GM18868 (cell line): ENCODE measurements around the gene C2orf66.
A peak's percentile ranks its signal among the peaks of the same experiment; 100 is the strongest.

Experiments used
- ATAC-seq: cut with Tn5 transposase; IDR thresholded peaks from one replicate; pipeline ENCODE4 v1.9.1; 2021; ENCODE audit warnings: mild to moderate bottlenecking, moderate library complexity; ENCODE audit not compliant: unreplicated experiment

C2orf66 gene

GRCh38 chr2:196809260-196809659, at the start of gene C2orf66:
Gene C2orf66, minus strand, starts transcription at chr2:196809355. Its CDS starts 19 bp downstream, at chr2:196809336.
- no peak for ATAC-seq

- ATAC-seq: no peak
Observed at GRCh38 chr2:196854629-196855028, 45.5 kb upstream of the C2orf66 start.

GRCh38 chr2:196853301-196854087, 44.3 kb upstream of the C2orf66 start:
- no peak for ATAC-seq

GRCh38 chr2:196851088-196851487, 41.9 kb upstream of the C2orf66 start:
- ATAC-seq: no peak

DNA sequence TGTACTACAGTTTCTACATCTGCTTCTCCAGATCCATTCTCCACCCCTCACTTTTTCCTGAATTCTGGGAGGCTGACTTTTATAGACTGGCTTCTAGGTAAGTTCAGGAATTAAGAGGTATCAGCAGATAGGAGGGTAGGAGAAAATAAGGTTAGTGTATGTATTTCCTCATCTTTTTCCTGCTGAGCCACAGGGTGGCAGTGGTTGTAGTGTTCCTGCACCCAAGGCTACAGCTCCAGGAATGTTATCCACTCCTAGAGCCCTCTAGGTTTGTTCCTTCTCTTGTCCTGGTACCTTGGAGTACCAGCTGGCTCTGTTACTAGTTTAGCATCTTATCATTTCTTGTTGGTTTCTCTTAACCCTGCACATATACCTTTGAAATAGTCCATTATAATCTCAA, 40.7 kb upstream of the C2orf66 start:
- no peak for ATAC-seq

DNA sequence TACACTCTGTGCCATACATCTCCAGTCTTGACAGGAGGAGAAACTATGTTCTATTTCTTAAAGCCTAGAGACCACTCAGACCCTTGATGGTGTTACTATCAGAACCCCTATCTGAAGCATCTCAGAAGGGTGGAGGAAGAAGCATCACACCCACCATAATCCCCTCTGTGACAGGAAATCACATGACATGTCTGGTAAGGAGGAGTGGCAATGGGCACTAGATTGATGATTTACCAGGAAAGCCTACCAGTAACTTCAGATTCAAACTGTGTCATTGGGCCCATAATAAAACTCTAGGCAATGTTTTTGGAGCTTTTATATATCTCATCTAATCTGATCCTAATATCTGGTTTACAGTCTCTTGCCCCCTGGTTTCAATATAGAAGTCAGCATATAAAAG, 37.1 kb upstream of the C2orf66 start:
- ATAC-seq: no peak

DNA sequence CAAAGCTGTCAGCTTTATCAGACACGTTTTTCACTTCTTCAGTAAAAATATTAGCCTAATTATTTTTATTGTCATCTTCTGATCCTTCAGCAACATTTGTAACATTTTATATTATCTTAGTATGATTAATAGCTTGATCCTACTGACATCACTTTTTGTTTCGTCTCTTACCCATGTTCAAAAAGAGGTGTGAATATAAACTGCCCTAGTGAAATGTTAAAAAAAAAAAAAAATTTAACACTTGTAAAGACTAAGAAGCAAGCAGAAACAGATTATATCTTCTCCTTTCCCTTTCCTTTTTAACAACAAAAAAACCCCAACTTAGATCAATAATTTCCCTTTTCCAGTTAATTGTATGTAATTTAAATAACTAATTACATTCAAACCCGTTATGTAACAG, 36.2 kb upstream of the C2orf66 start:
- no peak for ATAC-seq

GRCh38 chr2:196840171-196840570, 31.0 kb upstream of the C2orf66 start:
- no peak for ATAC-seq

DNA sequence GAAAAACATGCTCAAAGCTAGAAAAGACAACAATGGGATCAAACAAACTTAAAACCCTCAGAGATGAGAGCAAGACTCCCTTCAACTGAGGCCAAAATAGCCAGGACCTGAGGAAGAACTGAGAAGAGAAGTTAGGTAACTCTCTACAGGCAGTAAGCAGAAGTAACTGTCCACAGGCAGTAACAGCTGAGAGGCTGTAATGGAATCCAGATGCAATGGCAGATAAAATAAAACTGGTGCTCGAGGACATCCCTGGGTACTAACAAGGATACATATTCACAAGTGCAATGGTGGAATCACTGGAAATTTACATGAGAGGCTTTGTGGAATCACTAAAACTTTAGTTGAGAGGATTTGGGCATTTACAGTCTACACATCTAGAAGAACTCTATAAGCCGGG, 30.4 kb upstream of the C2orf66 start:
- no peak for ATAC-seq

- no peak for ATAC-seq
Observed at GRCh38 chr2:196836440-196836839, 27.3 kb upstream of the C2orf66 start.

DNA sequence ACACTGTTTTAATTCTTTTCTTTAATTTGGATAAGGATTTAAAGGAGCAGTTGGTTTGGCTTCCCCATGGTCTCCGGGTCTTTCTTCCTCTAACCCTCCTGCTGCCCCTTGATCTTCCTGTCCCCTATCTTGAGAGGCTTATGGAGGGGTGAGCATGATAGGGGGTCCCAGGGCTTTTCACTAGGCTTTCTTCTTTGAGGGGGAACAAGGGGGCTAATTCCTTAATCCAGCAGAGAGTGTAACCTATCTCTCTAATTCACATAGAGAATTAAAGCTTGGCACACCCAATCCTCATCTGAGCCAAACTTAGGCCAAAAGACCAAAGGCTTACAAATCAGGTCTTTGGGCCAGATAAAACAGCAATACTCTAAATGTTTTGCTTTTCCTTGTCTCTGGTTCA, 21.5 kb upstream of the C2orf66 start:
- ATAC-seq: no peak

GRCh38 chr2:196827356-196827755, 18.2 kb upstream of the C2orf66 start:
- no peak for ATAC-seq

GRCh38 chr2:196823750-196824522, 14.8 kb upstream of the C2orf66 start:
- no peak for ATAC-seq

DNA sequence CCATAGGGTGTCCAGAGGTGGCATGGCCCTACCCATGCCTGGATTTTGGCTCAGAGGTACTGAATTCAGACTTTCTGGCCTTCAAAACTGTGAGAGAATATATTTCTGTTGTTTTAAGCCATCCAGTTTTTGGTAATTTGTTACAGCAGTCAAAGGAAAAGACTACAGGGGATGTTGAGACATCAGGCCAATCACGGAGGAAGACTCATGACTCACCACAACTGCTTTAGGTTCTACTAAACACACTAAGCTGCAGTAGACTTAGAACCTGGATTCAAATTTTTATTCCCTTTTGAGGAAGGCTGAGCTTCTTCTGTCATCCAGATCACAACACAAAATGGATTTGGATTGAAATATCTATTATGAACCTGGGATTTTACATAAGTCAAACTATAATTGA, 12.0 kb upstream of the C2orf66 start:
- no peak for ATAC-seq

- ATAC-seq: no peak
Observed at GRCh38 chr2:196808083-196808665, 981 bp downstream of the C2orf66 start.

- ATAC-seq: no peak
Observed at GRCh38 chr2:196804381-196804780, 4.8 kb downstream of the C2orf66 start.

- ATAC-seq: no peak
Observed at GRCh38 chr2:196802401-196802800, 6.8 kb downstream of the C2orf66 start.

GRCh38 chr2:196801674-196802261, 7.4 kb downstream of the C2orf66 start:
- no peak for ATAC-seq

DNA sequence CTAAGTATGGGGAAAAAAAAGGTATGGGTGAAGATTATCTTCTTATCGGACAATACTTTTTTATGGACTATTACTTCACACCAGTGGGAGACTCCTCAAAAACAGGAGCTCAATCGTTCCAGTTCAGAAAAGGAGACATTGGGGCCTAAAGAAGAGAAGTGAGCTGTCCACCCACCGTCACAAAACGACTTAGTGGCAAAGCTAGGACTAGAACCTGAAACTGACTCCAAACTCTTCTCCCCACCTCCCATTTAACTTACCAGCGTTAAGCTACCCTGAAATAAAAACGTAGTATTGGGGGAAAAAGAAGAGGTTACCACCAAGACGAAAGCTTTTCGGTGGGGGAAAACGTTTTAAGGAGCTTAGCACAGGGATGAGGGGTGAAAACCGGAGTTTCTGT, 10.2 kb downstream of the C2orf66 start:
- no peak for ATAC-seq

GRCh38 chr2:196792865-196793264, 16.3 kb downstream of the C2orf66 start:
- no peak for ATAC-seq

GRCh38 chr2:196783431-196784094, 25.6 kb downstream of the C2orf66 start:
- ATAC-seq: peak; percentile 63
